ENCODE data around the gene ARHGAP45.
"Not testable (repeated sequence)": the region's sequence is repeated elsewhere in the genome, so short reads cannot be mapped to it uniquely, and the experiment has no call there.

Gene ARHGAP45

GRCh38 chr19:1066748-1067340 is at the start of gene ARHGAP45:
ARHGAP45 (plus strand) TSS chr19:1067167; CDS start chr19:1067406, 239 bp downstream.
- peak; percentile 71 for DNase-seq

GRCh38 chr19:1017906-1018305 is 49.1 kb upstream of the ARHGAP45 start:
- DNase-seq = no peak

- DNase-seq = no peak
Observed at GRCh38 chr19:1018393-1018792, 48.6 kb upstream of the ARHGAP45 start.

GRCh38 chr19:1018932-1019615 is 47.9 kb upstream of the ARHGAP45 start:
- no peak for DNase-seq

- no peak for DNase-seq
Observed at GRCh38 chr19:1019616-1019961, 47.4 kb upstream of the ARHGAP45 start.

- DNase-seq = peak; percentile 40
Observed at GRCh38 chr19:1019980-1020867, 46.7 kb upstream of the ARHGAP45 start.

GRCh38 chr19:1020868-1021425 is 46.0 kb upstream of the ARHGAP45 start, which contains the start of gene TMEM259:
TMEM259 (minus strand) TSS chr19:1021123; CDS start chr19:1020996, 127 bp downstream.
- DNase-seq = peak; percentile 99

GRCh38 chr19:1023883-1024188 is 43.1 kb upstream of the ARHGAP45 start:
- DNase-seq = not testable (repeated sequence)

GRCh38 chr19:1025080-1025479 is 41.9 kb upstream of the ARHGAP45 start:
- not testable (repeated sequence) for DNase-seq

- DNase-seq = peak; percentile 72
Observed at GRCh38 chr19:1025960-1026782, 40.8 kb upstream of the ARHGAP45 start, which contains the start of gene CNN2. CNN2 (plus strand) TSS chr19:1026608; CDS start chr19:1026662, 54 bp downstream.

- peak; percentile 51 for DNase-seq
Observed at GRCh38 chr19:1026783-1027649, 40.0 kb upstream of the ARHGAP45 start.

GRCh38 chr19:1027650-1028061 is 39.3 kb upstream of the ARHGAP45 start:
- DNase-seq = peak; percentile 60

- peak; percentile 85 for DNase-seq
Observed at GRCh38 chr19:1028062-1028926, 38.7 kb upstream of the ARHGAP45 start.

- no peak for DNase-seq
Observed at GRCh38 chr19:1032264-1032867, 34.6 kb upstream of the ARHGAP45 start.

GRCh38 chr19:1035998-1036621 is 30.9 kb upstream of the ARHGAP45 start:
- no peak for DNase-seq

GRCh38 chr19:1037621-1038064 is 29.3 kb upstream of the ARHGAP45 start:
- no peak for DNase-seq

- DNase-seq = peak; percentile 46
Observed at GRCh38 chr19:1038978-1039645, 27.9 kb upstream of the ARHGAP45 start.

- peak; percentile 99 for DNase-seq
Observed at GRCh38 chr19:1039646-1040475, 27.1 kb upstream of the ARHGAP45 start, which contains the start of gene ABCA7. ABCA7 (plus strand) TSS chr19:1040107; CDS start chr19:1041362, 1,255 bp downstream.
